Spleen (tissue), 7 donors: ENCODE data around the gene CHMP5.

ENCODE experiments used
- CTCF ChIP-seq, 11 experiments: fragments of 200-600 bp in 7 of 11; fragments of 450-650 bp in 4 of 11; sonication (generic) in 4 of 11; IDR thresholded peaks in 8 of 11; conservative IDR thresholded peaks in 3 of 11; 1 replicate in 7 of 11; 2 replicates in 4 of 11; pipeline versions ENCODE4 v1.4.0 to v1.8.0; 2016 to 2021; ENCODE audit warnings: antibody characterized with exemption in 11 of 11, inconsistent platforms in 4 of 11, mild to moderate bottlenecking in 1 of 11
- POLR2A ChIP-seq, 3 donors: fragments of 450-650 bp; IDR thresholded peaks; one replicate each; pipeline ENCODE4 v1.5.1; 2017; ENCODE audit warnings: antibody characterized with exemption in 3 of 3, mild to moderate bottlenecking in 1 of 3
- POLR2AphosphoS5 ChIP-seq, 3 donors: sonication (generic); formaldehyde crosslinking; IDR thresholded peaks; one replicate each; pipeline ENCODE4 v1.5.1; 2017; ENCODE audit warnings: antibody characterized with exemption in 3 of 3
- donor health status: DM: no; HTN: no; CAD: no; lungs with moderate emphysema.
- donor health status: DM: no; HTN: no; CAD: no.
- donor health status: DM: no; HTN: no; CAD: no.

GRCh38 chr9:33233626-33234342 is 31.1 kb upstream of the CHMP5 start:
- TF ChIP-seq CTCF (IDR thresholded peaks at IDR 0.05 in 8 of 11, conservative IDR thresholded peaks at IDR 0.05 in 3 of 11) (no peak), POLR2A (IDR thresholded peaks at IDR 0.05) (no peak), POLR2AphosphoS5 (IDR thresholded peaks at IDR 0.05) (no peak)
